ENCODE data around the gene MGAT5B. TPM values are rescaled to one million over a fixed set of nuclear protein-coding genes. Genes with fewer than 3 reads are reported as not detected.

MGAT5B gene
- total and polyA plus RNA-seq, 2 of the 13 experiments (the other 11 are each of a cell fraction or from before 2014, with no cell fraction given) = 0.07 to 0.13 TPM

DNA sequence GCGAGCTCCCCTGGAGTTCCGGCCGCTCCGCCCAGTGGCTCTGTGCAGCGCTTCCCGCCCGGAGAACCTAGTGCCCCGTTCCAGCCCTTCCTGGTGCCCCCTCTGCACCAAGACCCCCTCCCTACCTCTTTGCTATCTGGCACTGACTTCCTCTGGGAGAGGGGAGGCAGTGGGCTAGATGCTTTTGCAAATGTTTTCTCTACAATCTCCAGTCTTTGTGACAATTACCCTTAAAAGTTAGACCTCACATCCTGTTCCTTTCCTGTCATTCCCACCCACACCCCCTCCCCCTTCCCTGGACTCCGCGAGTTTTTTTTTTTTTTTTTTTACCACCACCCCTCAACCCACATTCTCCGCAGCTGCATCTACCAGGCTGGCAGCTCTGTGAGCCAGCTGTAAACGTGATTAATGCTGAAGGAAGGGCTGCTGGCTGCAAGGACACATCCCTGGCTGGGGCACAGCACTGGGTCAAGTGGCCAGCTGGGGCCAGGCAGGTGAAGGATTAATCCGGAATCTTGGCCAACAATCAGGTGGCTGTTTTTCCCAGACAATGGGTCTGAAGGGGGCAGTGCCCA lies 101.5 kb downstream of the MGAT5B start:
- peak; percentile 47 for ATAC-seq
- H4K20me1 ChIP-seq (ENCODE audit: insufficient read depth, low read length) = no peaks in the 10 kb centered on the region
- in situ Hi-C loops (cut with HindIII; ENCODE audit: extremely low pct_ligation_motif_present, low pct_unique_long_range_greater_than_20kb) (no loop called here), intact Hi-C loops (cut with micrococcal nuclease; ENCODE audit: unreplicated experiment) (no loop called here)
- H3K36me3 ChIP-seq (replicated peaks in 1 of 2; ENCODE audit: control insufficient read depth in 1 of 2, insufficient read depth in 2 of 2, low read length in 2 of 2) = no peaks in the 10 kb centered on the region
- H3K4me1 ChIP-seq (ENCODE audit: insufficient read depth, low read length) = no peaks in the 10 kb centered on the region
- H3K27me3 ChIP-seq (ENCODE audit: control insufficient read depth in 1 of 2, insufficient read depth in 2 of 2, low read length in 2 of 2) = peaks cover 10 to 69% of the 10 kb centered on the region in 2 experiments; a peak in 4 of 5 replicates
- 36% methylated on average over 13 of the region's 13 CpGs for WGBS (ENCODE audit: low lambda C conversion rate)
- ChIA-PET POLR2A (interaction anchor here (0.6 kb wide), 1 partner anchor 543 kb away, joined by 4 read pairs; no protein-coding TSS in a partner anchor), CTCF (ENCODE audit: low intra/inter-chr PET ratio, low total read pairs) (no interaction called here)
- no TSS peak for BruUV-seq (replicated peaks)
- no peaks in the 10 kb centered on the region for H3K9me3 ChIP-seq (ENCODE audit: low read length)
- no peak for DNase-seq (ENCODE audit: low spot score)
- FAIRE-seq = no peak
- H2AFZ ChIP-seq (ENCODE audit: low read length) = no peak overlapping the region
- H3K27ac ChIP-seq (ENCODE audit: extremely low read length, insufficient read depth, low read length) = no peak overlapping the region
- H3K9ac ChIP-seq (ENCODE audit: insufficient read depth, low read depth, low read length) = no peak overlapping the region
- no peak overlapping the region for H3K4me2 ChIP-seq (ENCODE audit: low read depth, low read length)
- no peak overlapping the region for H3K4me3 ChIP-seq (replicated peaks in 1 of 3; ENCODE audit: insufficient read depth in 1 of 3, low read depth in 2 of 3, low read length in 3 of 3)
- no peaks in the 10 kb centered on the region for H3K79me2 ChIP-seq (ENCODE audit: insufficient read depth, low read length)
- TF ChIP-seq PAX8 (CRISPR knock-in tag; IDR thresholded peaks at IDR 0.05; ENCODE audit: borderline replicate concordance) (no peak), ZFP41 (CRISPR knock-in tag; IDR thresholded peaks at IDR 0.05; ENCODE audit: borderline replicate concordance) (no peak), ZBTB20 (CRISPR knock-in tag; IDR thresholded peaks at IDR 0.05; ENCODE audit: borderline replicate concordance, low read depth) (no peak), FOXO1 (CRISPR knock-in tag; IDR thresholded peaks at IDR 0.05) (no peak), ZNF282 (IDR thresholded peaks at IDR 0.05; ENCODE audit: partially characterized antibody) (no peak), ZNF674 (CRISPR knock-in tag; IDR thresholded peaks at IDR 0.05; ENCODE audit: low read depth) (no peak), CENPX (CRISPR knock-in tag; IDR thresholded peaks at IDR 0.05) (no peak), YY1 (IDR thresholded peaks at IDR 0.05; ENCODE audit: insufficient read depth, insufficient replicate concordance, low read depth, low read length) (no peak)
- TF ChIP-seq, protein P1, sequence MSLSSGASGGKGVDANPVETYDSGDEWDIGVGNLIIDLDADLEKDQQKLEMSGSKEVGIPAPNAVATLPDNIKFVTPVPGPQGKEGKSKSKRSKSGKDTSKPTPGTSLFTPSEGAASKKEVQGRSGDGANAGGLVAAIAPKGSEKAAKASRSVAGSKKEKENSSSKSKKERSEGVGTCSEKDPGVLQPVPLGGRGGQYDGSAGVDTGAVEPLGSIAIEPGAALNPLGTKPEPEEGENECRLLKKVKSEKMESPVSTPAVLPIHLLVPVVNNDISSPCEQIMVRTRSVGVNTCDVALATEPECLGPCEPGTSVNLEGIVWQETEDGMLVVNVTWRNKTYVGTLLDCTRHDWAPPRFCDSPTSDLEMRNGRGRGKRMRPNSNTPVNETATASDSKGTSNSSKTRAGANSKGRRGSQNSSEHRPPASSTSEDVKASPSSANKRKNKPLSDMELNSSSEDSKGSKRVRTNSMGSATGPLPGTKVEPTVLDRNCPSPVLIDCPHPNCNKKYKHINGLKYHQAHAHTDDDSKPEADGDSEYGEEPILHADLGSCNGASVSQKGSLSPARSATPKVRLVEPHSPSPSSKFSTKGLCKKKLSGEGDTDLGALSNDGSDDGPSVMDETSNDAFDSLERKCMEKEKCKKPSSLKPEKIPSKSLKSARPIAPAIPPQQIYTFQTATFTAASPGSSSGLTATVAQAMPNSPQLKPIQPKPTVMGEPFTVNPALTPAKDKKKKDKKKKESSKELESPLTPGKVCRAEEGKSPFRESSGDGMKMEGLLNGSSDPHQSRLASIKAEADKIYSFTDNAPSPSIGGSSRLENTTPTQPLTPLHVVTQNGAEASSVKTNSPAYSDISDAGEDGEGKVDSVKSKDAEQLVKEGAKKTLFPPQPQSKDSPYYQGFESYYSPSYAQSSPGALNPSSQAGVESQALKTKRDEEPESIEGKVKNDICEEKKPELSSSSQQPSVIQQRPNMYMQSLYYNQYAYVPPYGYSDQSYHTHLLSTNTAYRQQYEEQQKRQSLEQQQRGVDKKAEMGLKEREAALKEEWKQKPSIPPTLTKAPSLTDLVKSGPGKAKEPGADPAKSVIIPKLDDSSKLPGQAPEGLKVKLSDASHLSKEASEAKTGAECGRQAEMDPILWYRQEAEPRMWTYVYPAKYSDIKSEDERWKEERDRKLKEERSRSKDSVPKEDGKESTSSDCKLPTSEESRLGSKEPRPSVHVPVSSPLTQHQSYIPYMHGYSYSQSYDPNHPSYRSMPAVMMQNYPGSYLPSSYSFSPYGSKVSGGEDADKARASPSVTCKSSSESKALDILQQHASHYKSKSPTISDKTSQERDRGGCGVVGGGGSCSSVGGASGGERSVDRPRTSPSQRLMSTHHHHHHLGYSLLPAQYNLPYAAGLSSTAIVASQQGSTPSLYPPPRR (CRISPR knock-in tag; IDR thresholded peaks at IDR 0.05; ENCODE audit: borderline replicate concordance) = no peak
- TF ChIP-seq, protein P2, sequence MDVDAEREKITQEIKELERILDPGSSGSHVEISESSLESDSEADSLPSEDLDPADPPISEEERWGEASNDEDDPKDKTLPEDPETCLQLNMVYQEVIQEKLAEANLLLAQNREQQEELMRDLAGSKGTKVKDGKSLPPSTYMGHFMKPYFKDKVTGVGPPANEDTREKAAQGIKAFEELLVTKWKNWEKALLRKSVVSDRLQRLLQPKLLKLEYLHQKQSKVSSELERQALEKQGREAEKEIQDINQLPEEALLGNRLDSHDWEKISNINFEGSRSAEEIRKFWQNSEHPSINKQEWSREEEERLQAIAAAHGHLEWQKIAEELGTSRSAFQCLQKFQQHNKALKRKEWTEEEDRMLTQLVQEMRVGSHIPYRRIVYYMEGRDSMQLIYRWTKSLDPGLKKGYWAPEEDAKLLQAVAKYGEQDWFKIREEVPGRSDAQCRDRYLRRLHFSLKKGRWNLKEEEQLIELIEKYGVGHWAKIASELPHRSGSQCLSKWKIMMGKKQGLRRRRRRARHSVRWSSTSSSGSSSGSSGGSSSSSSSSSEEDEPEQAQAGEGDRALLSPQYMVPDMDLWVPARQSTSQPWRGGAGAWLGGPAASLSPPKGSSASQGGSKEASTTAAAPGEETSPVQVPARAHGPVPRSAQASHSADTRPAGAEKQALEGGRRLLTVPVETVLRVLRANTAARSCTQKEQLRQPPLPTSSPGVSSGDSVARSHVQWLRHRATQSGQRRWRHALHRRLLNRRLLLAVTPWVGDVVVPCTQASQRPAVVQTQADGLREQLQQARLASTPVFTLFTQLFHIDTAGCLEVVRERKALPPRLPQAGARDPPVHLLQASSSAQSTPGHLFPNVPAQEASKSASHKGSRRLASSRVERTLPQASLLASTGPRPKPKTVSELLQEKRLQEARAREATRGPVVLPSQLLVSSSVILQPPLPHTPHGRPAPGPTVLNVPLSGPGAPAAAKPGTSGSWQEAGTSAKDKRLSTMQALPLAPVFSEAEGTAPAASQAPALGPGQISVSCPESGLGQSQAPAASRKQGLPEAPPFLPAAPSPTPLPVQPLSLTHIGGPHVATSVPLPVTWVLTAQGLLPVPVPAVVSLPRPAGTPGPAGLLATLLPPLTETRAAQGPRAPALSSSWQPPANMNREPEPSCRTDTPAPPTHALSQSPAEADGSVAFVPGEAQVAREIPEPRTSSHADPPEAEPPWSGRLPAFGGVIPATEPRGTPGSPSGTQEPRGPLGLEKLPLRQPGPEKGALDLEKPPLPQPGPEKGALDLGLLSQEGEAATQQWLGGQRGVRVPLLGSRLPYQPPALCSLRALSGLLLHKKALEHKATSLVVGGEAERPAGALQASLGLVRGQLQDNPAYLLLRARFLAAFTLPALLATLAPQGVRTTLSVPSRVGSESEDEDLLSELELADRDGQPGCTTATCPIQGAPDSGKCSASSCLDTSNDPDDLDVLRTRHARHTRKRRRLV (CRISPR knock-in tag; IDR thresholded peaks at IDR 0.05) = no peak
- TF ChIP-seq, protein P3, sequence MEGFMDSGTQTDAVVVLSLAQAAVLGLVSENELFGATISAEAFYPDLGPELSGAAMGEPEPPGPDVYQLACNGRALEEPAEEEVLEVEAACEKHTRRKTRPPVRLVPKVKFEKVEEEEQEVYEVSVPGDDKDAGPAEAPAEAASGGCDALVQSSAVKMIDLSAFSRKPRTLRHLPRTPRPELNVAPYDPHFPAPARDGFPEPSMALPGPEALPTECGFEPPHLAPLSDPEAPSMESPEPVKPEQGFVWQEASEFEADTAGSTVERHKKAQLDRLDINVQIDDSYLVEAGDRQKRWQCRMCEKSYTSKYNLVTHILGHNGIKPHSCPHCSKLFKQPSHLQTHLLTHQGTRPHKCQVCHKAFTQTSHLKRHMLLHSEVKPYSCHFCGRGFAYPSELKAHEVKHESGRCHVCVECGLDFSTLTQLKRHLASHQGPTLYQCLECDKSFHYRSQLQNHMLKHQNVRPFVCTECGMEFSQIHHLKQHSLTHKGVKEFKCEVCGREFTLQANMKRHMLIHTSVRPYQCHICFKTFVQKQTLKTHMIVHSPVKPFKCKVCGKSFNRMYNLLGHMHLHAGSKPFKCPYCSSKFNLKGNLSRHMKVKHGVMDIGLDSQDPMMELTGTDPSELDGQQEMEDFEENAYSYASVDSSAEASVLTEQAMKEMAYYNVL (CRISPR knock-in tag; IDR thresholded peaks at IDR 0.05; ENCODE audit: borderline replicate concordance) = no peak

Data from HepG2 (cell line).